Osteocyte (in vitro differentiated cells): Measurements from ENCODE around the gene NES. TPM values are rescaled to one million over a fixed set of nuclear protein-coding genes. Genes with fewer than 3 reads are reported as not detected.

Experiments
- DNase-seq: peaks from one replicate; pipeline ENCODE4 v3.0.0; 2021; ENCODE audit warnings: mixed read lengths; ENCODE audit not compliant: unreplicated experiment; ENCODE audit errors: extremely low spot score
- H3K27ac Mint-ChIP-seq: one replicate; pipeline ENCODE4 v1.8.0; 2021; ENCODE audit warnings: mild to moderate bottlenecking, mixed read lengths; ENCODE audit not compliant: unreplicated experiment
- H3K27me3 Mint-ChIP-seq: one replicate; pipeline ENCODE4 v1.8.0; 2021; ENCODE audit warnings: mixed read lengths; ENCODE audit not compliant: unreplicated experiment
- H3K36me3 Mint-ChIP-seq: one replicate; pipeline ENCODE4 v1.8.0; 2021; ENCODE audit warnings: mixed read lengths; ENCODE audit not compliant: unreplicated experiment
- H3K4me1 Mint-ChIP-seq: one replicate; pipeline ENCODE4 v1.8.0; 2021; ENCODE audit warnings: mixed read lengths; ENCODE audit not compliant: unreplicated experiment
- H3K4me3 Mint-ChIP-seq: one replicate; pipeline ENCODE4 v1.8.0; 2021; ENCODE audit warnings: mild to moderate bottlenecking, moderate library complexity, mixed read lengths; ENCODE audit not compliant: unreplicated experiment
- H3K9me3 Mint-ChIP-seq: one replicate; pipeline ENCODE4 v1.8.0; 2021; ENCODE audit warnings: mixed read lengths; ENCODE audit not compliant: unreplicated experiment
- total RNA-seq: library from RNA; stranded (reverse); gene quantifications from 2 replicates; pipeline ENCODE4 v1.2.1, GENCODE V29; 2021
- TF ChIP-seq, protein P1 (sequence below): fragments of 200-600 bp; sonication (generic); IDR thresholded peaks from 2 replicates; pipeline ENCODE4 v1.5.0; 2021; ENCODE audit warnings: antibody characterized with exemption, mild to moderate bottlenecking, moderate library complexity

NES gene
- total RNA-seq, 1 donor from 2014 or later = 26.5 TPM

DNA sequence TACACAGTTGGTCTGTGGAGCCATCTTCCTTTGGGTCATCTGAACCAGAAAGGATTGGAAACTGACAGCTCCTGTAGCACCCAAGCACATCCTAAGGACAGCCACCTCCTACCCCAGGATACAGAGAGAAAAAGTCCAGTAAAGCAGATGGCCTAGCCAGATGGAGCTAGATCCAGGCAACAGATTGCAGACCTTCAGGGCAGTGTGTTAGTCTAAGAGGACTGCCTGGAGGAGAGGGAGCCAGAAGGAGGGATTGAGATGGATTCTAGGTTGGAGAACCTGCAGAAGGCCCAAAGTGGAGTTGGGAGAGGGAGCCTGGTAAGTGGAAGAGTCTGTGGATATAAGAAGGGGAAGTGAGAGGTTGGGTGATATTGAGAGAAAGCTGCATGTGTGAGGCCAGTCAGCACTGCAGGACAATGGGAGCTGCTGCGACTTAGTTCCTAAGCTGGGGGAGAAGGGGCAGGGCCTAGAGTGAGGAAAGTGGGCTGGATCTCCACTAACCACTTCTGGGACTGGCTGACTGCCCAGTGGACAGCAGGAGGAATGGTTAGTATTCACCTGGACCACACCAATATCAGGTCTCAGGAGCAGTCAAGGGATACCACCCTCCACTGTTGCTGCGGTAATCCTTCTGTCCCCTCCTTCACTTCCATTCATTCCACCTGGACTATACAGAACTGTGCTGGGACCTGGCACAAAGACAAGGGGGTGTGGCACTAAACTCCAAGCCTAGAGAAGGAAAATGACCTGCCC is 21.9 kb downstream of the NES start:
- H3K27me3 Mint-ChIP-seq = peaks cover 57% of the 10 kb centered on the region
- no peak for DNase-seq
- TF ChIP-seq, protein P1, sequence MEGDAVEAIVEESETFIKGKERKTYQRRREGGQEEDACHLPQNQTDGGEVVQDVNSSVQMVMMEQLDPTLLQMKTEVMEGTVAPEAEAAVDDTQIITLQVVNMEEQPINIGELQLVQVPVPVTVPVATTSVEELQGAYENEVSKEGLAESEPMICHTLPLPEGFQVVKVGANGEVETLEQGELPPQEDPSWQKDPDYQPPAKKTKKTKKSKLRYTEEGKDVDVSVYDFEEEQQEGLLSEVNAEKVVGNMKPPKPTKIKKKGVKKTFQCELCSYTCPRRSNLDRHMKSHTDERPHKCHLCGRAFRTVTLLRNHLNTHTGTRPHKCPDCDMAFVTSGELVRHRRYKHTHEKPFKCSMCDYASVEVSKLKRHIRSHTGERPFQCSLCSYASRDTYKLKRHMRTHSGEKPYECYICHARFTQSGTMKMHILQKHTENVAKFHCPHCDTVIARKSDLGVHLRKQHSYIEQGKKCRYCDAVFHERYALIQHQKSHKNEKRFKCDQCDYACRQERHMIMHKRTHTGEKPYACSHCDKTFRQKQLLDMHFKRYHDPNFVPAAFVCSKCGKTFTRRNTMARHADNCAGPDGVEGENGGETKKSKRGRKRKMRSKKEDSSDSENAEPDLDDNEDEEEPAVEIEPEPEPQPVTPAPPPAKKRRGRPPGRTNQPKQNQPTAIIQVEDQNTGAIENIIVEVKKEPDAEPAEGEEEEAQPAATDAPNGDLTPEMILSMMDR = no peak
- no peaks in the 10 kb centered on the region for H3K9me3 Mint-ChIP-seq
- no peak overlapping the region for H3K4me3 Mint-ChIP-seq
- H3K36me3 Mint-ChIP-seq = no peaks in the 10 kb centered on the region
- H3K27ac Mint-ChIP-seq = no peak overlapping the region
- H3K4me1 Mint-ChIP-seq = peaks cover 25% of the 10 kb centered on the region

DNA sequence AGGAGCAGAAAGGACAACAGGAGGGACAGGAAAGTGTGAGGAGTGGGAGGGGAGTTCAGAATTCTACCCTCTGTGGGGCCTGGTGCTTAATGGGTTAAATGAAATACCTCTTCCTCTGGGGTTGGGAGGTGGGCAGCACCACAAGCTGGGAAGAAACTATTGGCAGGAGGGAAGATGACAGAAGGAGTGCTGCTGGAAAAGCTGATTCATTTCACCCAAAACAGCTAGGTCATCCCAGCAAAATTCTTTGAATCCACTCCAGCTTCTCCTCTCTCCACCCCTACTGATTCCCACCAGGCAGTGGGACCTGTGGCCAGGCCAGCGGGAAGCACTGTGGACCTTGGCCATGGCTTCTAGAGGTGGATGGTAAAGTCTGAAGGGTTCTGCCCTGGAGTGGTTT is 22.5 kb downstream of the NES start:
- TF ChIP-seq, protein P1 = no peak
- Mint-ChIP-seq H3K9me3 (no peaks in the 10 kb centered on the region), H3K4me3 (no peak overlapping the region), H3K4me1 (peaks cover 19% of the 10 kb centered on the region), H3K27me3 (peaks cover 63% of the 10 kb centered on the region), H3K36me3 (no peaks in the 10 kb centered on the region), H3K27ac (no peak overlapping the region)
- DNase-seq = no peak

DNA sequence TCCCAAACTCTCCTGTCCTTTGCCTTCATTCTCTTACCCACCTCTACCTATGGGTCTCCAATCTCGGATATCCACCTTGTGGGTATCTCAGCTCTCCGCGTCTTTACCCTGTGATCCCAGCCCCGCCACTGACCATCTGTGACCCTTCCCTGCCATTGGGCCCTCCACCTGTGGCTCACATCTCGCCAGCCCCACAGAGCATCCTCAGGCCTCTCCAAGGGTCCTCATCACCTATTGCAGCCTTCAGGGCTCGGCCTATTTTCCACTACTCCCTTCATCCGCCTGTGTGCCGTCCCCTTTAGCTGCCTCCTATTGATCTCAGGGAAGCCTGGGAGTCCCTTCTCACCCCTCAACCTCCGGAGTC is 24.2 kb downstream of the NES start:
- Mint-ChIP-seq H3K36me3 (no peaks in the 10 kb centered on the region), H3K4me3 (no peak overlapping the region), H3K9me3 (no peaks in the 10 kb centered on the region), H3K27ac (no peak overlapping the region), H3K4me1 (peaks cover 11% of the 10 kb centered on the region), H3K27me3 (peaks cover 78% of the 10 kb centered on the region)
- TF ChIP-seq, protein P1 = no peak
- no peak for DNase-seq

DNA sequence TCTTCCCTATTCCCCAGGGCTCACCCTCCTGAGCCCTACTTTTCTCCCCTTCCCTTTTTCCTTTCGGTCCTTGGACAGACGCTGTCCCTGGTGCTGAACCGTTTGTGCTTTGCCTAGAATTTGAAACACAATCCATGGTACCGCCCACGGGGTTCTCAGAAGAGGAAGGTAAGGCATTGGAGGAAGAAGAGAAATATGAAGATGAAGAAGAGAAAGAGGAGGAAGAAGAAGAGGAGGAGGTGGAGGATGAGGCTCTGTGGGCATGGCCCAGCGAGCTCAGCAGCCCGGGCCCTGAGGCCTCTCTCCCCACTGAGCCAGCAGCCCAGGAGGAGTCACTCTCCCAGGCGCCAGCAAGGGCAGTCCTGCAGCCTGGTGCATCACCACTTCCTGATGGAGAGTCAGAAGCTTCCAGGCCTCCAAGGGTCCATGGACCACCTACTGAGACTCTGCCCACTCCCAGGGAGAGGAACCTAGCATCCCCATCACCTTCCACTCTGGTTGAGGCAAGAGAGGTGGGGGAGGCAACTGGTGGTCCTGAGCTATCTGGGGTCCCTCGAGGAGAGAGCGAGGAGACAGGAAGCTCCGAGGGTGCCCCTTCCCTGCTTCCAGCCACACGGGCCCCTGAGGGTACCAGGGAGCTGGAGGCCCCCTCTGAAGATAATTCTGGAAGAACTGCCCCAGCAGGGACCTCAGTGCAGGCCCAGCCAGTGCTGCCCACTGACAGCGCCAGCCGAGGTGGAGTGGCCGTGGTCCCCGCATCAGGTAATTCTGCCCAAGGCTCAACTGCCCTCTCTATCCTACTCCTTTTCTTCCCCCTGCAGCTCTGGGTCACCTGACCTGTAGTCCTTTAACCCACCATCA is 24.8 kb downstream of the NES start:
- TF ChIP-seq, protein P1 = no peak
- Mint-ChIP-seq H3K27ac (no peak overlapping the region), H3K36me3 (no peaks in the 10 kb centered on the region), H3K4me3 (no peak overlapping the region), H3K9me3 (no peaks in the 10 kb centered on the region), H3K4me1 (peaks cover 8% of the 10 kb centered on the region), H3K27me3 (peaks cover 83% of the 10 kb centered on the region)
- no peak for DNase-seq

DNA sequence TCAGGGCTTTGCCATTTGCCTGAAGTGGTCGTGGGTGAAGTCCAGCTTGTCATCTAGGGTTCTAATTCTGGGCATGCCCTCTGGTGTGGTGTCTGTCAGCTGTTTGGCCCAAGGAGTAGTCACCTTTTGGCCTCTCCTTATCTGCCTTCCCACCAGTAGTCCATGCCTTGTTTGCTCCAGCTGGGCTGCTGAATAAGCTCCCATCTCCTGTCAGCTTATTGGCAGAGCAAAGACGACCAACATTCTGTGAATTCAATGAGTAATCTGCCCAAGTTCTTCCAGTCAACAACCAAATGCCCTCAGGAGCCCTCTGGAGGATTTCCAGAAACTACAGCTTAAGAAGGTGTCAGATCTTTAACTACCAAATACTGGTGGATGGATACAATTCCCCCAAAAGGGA is 28.3 kb downstream of the NES start:
- H3K36me3 Mint-ChIP-seq = no peaks in the 10 kb centered on the region
- H3K9me3 Mint-ChIP-seq = no peaks in the 10 kb centered on the region
- H3K27ac Mint-ChIP-seq = no peak overlapping the region
- no peak for DNase-seq
- no peak overlapping the region for H3K4me3 Mint-ChIP-seq
- no peaks in the 10 kb centered on the region for H3K4me1 Mint-ChIP-seq
- H3K27me3 Mint-ChIP-seq = peaks cover 74% of the 10 kb centered on the region
- TF ChIP-seq, protein P1 = no peak
